Activated CD4-positive, alpha-beta T cell treated with anti-CD3 and anti-CD28 coated beads for 4 hours (primary cell): ENCODE data around the gene GPR18.

Experiments
- DNase-seq, 2 donors: peaks; one replicate each; pipeline ENCODE4 v3.0.0-alpha.2; 2020

GPR18 gene

DNA sequence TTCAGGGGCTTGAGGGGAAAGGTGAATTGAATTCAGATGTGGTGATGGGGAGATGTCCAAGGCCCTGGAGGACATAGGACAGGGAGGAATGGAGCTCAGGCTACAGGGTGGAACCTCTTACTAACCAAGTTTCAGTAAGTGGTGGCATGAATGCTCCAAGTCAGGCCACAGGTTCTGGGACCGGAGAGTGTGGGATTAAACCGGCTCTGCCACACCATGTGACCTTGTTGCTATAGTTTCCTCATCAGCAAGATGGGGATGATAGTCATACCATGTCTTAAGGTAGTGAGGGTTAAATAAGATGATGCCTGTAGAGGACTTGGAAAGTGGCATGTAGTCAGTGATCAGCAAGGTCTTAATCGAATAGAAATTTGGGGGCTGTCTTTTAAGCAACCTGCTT lies 32.7 kb upstream of the GPR18 start:
- DNase-seq: no peak

- DNase-seq: peak; percentile 32 to 45
These were observed 31.6 kb upstream of the GPR18 start for GRCh38 chr13:99289674-99290337.

- no peak for DNase-seq
These were observed 31.1 kb upstream of the GPR18 start for GRCh38 chr13:99289271-99289670.

DNA sequence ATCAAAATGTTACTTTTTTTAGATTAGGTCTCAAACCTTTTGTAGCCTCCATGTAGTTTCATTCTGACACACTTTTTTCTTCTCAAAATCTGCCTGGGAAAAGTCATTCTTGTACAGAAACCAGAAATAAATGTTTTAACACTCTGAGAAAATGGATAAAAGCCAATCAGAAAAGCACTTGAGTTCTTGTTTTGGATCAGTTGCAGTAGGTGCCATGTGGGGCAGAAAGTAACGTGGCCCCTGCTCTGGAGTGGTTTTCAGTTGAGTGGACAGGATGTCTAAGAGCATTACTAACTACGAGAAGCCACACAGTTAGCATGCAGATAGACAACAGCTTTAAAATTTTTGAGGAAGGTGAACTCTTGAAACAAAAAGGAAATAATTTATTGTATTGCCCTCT lies 29.9 kb upstream of the GPR18 start:
- no peak for DNase-seq

GRCh38 chr13:99287551-99287950 lies 29.4 kb upstream of the GPR18 start:
- DNase-seq: no peak

GRCh38 chr13:99285432-99286182 lies 27.4 kb upstream of the GPR18 start:
- DNase-seq: no peak

DNA sequence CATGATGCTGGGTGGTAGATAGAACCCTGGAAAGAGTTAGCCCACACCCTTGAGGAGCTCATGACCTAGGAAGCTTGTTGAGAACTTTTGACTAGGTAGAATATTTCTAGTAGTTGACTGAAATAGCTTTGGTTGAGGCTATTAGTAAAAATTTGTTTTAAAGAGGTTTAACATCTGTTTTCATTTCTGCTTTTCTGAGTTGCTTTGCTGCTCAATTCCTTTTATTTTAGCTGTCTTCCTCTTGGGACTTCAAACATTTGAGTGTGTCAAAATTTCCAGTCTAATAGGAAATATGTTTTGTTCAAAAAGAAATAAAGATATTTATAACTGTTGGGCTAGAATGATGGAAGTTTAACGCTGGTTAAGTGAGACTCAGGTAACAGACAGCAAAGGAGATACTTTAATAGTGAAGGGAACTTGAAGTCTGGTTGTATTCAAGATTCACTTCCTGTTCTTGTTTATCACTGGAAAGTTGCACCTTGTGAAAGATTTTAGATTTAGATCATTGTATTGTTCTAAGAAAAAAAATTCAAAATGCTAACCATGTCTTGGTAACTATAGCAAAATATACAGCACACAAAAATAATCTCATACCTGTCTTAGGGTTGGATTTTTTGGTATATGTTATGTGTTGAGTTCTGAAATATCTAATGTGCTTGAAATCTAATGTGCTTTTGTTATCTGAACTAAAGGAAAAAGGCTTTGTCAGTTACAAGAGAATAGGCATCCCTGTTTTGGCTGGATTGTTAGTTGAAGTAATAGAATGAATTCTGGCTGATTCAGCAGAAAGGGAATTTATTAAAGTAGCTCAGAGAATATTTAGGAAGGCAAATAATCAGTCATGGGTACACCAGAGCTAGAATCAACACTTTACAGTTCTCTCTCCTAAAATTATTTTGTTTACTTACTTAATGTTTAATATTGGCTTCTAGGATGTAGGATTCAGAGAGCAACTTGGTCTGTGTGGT lies 24.4 kb upstream of the GPR18 start:
- DNase-seq: no peak

DNA sequence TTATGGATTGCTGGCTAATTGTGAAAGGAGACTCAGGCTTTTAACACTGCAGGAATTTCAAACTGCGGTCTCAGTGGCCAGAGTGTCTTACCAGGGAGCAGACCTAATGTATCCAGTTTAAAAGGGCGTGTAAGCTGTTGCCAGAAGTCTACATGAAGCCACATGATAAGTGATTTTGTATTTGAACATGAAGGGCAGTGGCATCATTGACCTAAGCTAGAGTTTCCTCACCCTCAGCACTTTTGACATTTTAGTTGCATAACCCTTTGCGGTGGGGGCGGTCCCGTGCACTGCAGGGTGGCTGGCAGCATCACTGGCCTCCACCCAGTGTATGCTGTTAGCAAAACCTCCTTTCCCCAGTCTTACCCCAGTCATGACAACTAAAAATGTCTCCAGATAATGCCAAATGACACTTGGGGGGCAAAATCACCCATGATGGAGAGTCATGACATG lies 23.7 kb upstream of the GPR18 start:
- DNase-seq: peak; percentile 51 to 54

- no peak for DNase-seq
These were observed 22.0 kb upstream of the GPR18 start for GRCh38 chr13:99280166-99280565.

DNA sequence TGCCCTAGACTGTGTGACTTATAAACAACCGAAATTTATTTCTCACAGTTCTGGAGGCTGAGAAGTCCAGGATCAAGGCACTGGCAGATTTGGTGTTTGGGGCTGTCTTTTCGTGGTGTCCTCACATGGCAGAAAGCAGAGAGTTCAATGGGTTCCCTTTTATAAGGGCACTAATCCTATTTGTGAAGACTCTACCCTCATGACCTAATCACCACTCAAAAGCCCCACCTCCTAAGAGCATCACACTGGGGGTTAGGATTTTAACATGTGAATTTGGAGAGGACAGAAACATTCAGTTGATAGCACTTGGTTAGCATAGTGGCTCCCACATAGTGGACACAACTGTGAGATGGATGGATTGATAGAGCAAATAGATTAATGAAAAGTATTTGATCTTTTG lies 21.5 kb upstream of the GPR18 start:
- no peak for DNase-seq

GRCh38 chr13:99278843-99279242 lies 20.7 kb upstream of the GPR18 start:
- DNase-seq: no peak

DNA sequence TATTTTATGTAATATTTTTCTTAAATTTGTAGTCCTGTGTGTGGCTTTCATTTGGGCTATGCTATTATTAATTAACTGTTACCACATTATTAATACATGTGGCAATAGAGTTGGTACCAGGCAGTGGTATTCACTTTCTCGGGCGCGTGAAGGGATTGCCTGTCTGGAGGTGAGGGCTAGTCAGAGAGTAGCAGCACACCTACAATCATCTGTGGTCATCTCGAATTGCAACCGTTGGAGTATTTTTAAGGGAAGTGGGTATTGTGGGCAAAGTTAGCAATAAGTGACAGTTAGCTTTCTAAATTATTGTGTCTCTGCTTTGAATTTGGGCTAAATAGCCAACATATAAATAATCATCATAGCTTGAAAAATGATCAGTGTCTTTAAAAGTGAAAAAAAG lies 20.0 kb upstream of the GPR18 start:
- DNase-seq: no peak

DNA sequence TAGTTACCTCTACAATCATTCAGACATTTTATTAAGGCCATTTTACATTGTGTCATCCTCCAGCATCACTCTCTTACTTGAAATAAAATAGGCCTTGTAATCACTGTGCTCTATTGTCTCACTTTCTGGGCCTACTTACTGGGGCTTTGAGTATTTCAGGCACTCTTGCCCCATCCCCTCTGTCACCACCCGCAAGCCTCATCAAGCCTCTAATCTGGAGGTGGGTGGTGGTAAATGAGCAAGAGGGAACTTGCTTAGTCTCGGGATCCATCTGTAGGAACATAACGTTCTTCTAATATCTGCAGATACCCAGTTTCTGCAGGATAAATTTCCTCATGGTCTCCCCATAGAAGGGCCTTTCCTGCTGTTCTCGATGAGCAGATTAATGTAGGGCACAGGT lies 19.4 kb upstream of the GPR18 start:
- DNase-seq: no peak

DNA sequence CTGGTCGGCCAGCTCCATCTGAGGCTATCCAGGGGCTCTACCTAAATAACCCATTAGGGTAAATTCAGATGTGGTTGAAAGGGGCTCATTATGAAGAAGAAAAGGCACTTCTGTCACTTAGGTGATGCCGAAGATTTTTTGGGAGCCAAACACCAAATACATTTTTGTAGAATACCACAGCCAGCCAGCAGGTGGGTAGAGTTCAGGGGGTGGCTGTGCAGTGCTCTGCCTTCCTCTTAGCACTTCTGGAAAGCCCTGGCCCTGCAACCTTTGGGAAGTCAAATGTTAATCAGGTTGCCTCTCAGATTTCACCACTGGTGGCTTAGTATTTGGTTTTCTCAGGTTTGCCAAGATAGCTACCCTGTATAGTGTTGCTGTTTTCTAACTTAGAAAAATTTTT lies 18.5 kb upstream of the GPR18 start:
- DNase-seq: no peak

DNA sequence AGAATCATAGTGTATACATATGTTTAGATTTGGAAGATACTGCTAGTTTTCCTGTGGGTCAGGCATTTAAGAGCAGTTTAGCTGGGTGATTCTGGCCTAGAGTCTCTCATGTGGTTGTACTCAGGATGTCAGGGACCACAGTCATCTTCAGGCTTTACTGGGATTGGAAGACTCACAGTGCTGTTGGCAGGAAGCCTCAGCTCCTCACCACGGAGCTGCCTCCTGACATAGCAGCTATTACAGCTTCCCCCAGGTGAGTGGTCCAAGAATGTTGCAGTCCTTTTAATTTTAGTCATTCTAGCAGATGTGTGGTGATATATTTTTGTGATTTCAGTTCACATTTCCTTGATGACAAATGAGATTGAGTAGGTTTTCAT lies 16.9 kb upstream of the GPR18 start:
- no peak for DNase-seq

- no peak for DNase-seq
These were observed 14.9 kb upstream of the GPR18 start for GRCh38 chr13:99273128-99273527.

DNA sequence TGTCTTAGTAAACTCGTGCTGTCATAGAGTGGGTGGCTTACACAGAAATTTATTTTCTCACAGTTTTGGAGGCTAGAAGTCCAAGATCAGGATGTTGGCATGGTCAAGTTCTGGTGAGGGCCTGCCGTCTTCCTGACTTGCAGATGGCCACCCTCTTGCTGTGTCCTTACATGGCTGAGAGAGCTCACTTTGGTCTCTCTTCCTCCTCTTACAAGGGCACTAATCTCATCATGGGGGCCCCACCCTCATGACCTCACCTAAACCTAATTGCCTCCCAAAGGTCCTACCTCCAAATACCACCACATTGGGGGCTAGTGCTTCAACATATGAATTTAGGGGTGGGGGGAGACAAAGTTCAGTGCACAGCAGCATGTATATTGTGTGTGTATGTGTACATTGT lies 14.3 kb upstream of the GPR18 start:
- no peak for DNase-seq

- no peak for DNase-seq
These were observed 13.1 kb upstream of the GPR18 start for GRCh38 chr13:99271249-99271648.

DNA sequence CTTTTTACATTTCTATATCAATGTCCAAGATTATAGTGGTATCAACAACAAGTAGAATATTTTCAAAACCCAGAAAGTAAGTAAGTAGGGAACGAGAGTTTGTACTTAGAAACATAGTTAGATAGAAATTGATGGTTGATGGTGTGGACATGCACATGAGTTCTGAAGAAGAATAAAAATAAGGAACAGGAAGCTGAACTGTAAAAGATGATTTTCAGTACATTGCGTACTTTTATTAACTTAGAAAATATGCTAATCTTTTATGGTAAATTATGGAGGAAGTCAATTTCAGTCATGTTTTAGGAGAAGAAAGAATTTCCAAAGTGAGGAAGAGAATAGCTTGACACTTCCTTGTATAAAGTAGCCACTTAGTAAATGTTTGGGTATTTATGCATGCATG lies 12.3 kb upstream of the GPR18 start:
- no peak for DNase-seq

GRCh38 chr13:99269627-99270241 lies 11.6 kb upstream of the GPR18 start:
- DNase-seq: peak; percentile 31 to 32

DNA sequence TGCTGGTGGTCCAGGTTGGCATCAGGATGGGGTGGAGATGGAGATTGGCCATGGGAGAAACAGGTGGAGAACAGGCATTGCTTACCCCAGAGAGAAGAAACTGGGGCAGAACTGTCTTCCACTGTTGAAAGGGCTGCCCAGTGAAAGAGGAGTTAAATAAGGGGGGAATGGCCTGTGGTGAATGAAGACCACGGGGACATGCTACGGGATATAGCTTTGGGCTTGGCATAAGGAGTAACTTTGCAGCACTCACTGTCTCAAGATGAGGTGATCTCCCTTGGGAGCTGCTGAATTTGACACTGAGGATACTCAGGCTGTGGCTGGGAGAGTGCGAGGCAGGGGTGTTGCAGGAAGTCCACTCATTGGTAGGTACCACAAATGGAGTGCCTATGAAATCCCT lies 10.6 kb upstream of the GPR18 start:
- no peak for DNase-seq

- no peak for DNase-seq
These were observed 9.7 kb upstream of the GPR18 start for GRCh38 chr13:99267927-99268326.

DNA sequence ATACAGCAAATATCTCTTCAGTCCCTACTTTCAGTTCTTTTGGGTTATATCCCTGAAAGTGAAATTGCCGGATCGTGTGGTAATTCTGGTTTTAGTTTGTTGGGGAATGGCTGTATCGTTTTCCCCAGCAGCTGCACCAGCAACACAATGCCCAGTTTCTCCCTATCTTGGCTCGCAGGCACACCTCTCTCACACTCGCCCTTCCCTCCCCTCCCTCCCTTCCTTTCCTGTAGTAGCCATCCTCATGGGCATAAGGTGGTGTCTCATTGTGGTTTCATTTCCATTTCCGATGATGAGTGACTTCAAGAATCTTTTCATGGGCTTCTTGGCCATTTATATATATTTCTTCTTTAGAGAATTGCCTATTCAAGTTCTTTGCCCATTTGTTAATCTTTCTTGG lies 8.6 kb upstream of the GPR18 start:
- DNase-seq: no peak
